Fibroblast of lung (primary cell): Measurements from ENCODE around the gene TENT5A. TPM values are rescaled to one million over a fixed set of nuclear protein-coding genes. Genes with fewer than 3 reads are reported as not detected.

Source experiments
- DNase-seq, 2 donors: peaks; one replicate each; pipeline versions ENCODE4 v3.0.0 to v3.0.0-alpha.2; 2010; ENCODE audit warnings: low read depth in 2 of 2
- H2AFZ ChIP-seq: 2 replicates; pipeline ENCODE4 v1.5.1; 2012; ENCODE audit warnings: low read length, control low read depth, inconsistent platforms
- H3K27ac ChIP-seq: 2 replicates; pipeline ENCODE4 v1.5.1; 2011; ENCODE audit warnings: low read length, control low read depth; ENCODE audit not compliant: insufficient read depth
- H3K27me3 ChIP-seq: 2 replicates; pipeline ENCODE4 v1.5.1; 2011; ENCODE audit warnings: mild to moderate bottlenecking, low read length; ENCODE audit not compliant: control insufficient read depth, insufficient read depth
- H3K36me3 ChIP-seq: 2 replicates; pipeline ENCODE4 v1.5.1; 2011; ENCODE audit warnings: low read length; ENCODE audit not compliant: control insufficient read depth, insufficient read depth
- H3K4me1 ChIP-seq: 2 replicates; pipeline ENCODE4 v1.5.1; 2011; ENCODE audit warnings: low read length; ENCODE audit not compliant: control insufficient read depth, insufficient read depth; ENCODE audit errors: extremely low read depth
- H3K4me2 ChIP-seq: 2 replicates; pipeline ENCODE4 v1.5.1; 2011; ENCODE audit warnings: low read length, control low read depth; ENCODE audit not compliant: insufficient read depth; ENCODE audit errors: extremely low read depth
- H3K4me3 ChIP-seq, 4 experiments: fragments of 200-600 bp in 1 of 4; sonication (generic) in 1 of 4; replicated peaks in 1 of 4; 2 replicates each; pipeline ENCODE4 v1.5.1; 2011 to 2016; ENCODE audit warnings: low read length in 4 of 4, low read depth in 3 of 4, mild to moderate bottlenecking in 3 of 4, control low read depth in 2 of 4, inconsistent platforms in 1 of 4, mixed read lengths in 1 of 4; ENCODE audit not compliant: insufficient read depth in 1 of 4; ENCODE audit errors: control extremely low read depth in 1 of 4
- H3K79me2 ChIP-seq: 2 replicates; pipeline ENCODE4 v1.5.1; 2012; ENCODE audit warnings: mild to moderate bottlenecking, low read length, inconsistent platforms; ENCODE audit not compliant: control insufficient read depth, insufficient read depth
- H3K9ac ChIP-seq: 2 replicates; pipeline ENCODE4 v1.5.1; 2011; ENCODE audit warnings: mild to moderate bottlenecking, low read length, control low read depth; ENCODE audit not compliant: insufficient read depth
- H3K9me3 ChIP-seq: 2 replicates; pipeline ENCODE4 v1.5.1; 2012; ENCODE audit warnings: low read depth, low read length; ENCODE audit not compliant: control insufficient read depth, insufficient read depth
- H4K20me1 ChIP-seq: 2 replicates; pipeline ENCODE4 v1.5.1; 2011; ENCODE audit warnings: low read length; ENCODE audit not compliant: control insufficient read depth, insufficient read depth; ENCODE audit errors: extremely low read depth
- EZH2 ChIP-seq: IDR thresholded peaks from 2 replicates; pipeline ENCODE4 v1.5.1; 2012; ENCODE audit warnings: low read length, control low read depth, mild to moderate bottlenecking; ENCODE audit errors: missing control alignments
- polyA plus RNA-seq, 2 donors: library from polyadenylated mRNA; depleted of rRNA in 1 of 2; stranded (reverse) in 1 of 2; unstranded in 1 of 2; fragments of >200 nt; gene quantifications; 2 replicates each; pipeline ENCODE4 v1.2.1, GENCODE V29; 2011 to 2012; ENCODE audit warnings: missing spikeins in 1 of 2
- total RNA-seq: library from RNA; depleted of rRNA; stranded (reverse); fragments of >200 nt; gene quantifications from 2 replicates; pipeline ENCODE4 v1.2.1, GENCODE V29; 2014
- TF ChIP-seq, protein P1 (sequence below), 2 donors: IDR thresholded peaks in 1 of 2; conservative IDR thresholded peaks in 1 of 2; 1 replicate in 1 of 2; 2 replicates in 1 of 2; pipeline ENCODE4 v1.5.1; 2011 to 2012; ENCODE audit warnings: low read length in 2 of 2, control low read depth in 1 of 2, inconsistent platforms in 1 of 2, low read depth in 1 of 2, mild to moderate bottlenecking in 1 of 2

TENT5A gene
- total and polyA plus RNA-seq, 2 donors (not counting 1 experiment from before 2014, with no cell fraction given), result 8.3 to 24.6 TPM

DNA sequence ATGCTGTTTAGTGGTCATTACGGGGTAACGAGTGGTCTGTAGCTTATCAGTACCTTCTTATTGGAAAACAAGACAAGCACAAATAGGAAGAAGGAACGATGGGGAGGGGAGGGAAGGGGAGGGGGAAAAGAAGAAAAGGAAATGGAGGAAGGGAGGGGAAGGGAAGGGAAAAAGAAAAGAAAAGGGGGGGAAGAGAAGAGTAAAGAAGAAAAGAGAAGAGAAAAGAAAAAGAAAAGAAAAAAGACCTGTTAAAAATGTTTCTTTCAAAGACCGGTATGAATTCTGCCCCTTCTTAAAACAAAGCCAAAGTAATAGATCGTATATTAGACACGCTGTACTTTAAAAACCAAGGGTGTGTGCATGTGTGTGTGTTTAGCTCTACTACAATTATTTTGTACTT is 2.4 kb upstream of the TENT5A start:
- H3K9me3 ChIP-seq, result no peaks in the 10 kb centered on the region
- no peak overlapping the region for H2AFZ ChIP-seq
- no peak overlapping the region for H3K27ac ChIP-seq
- peaks cover 21% of the 10 kb centered on the region for H3K79me2 ChIP-seq
- H3K4me3 ChIP-seq, result no peak overlapping the region
- no peaks in the 10 kb centered on the region for H3K4me1 ChIP-seq
- no peak overlapping the region for H3K4me2 ChIP-seq
- no peak overlapping the region for H3K9ac ChIP-seq
- no peaks in the 10 kb centered on the region for H3K27me3 ChIP-seq
- DNase-seq, result no peak
- H4K20me1 ChIP-seq, result no peaks in the 10 kb centered on the region
- no peaks in the 10 kb centered on the region for H3K36me3 ChIP-seq
- TF ChIP-seq EZH2, result no peak
- TF ChIP-seq, protein P1, sequence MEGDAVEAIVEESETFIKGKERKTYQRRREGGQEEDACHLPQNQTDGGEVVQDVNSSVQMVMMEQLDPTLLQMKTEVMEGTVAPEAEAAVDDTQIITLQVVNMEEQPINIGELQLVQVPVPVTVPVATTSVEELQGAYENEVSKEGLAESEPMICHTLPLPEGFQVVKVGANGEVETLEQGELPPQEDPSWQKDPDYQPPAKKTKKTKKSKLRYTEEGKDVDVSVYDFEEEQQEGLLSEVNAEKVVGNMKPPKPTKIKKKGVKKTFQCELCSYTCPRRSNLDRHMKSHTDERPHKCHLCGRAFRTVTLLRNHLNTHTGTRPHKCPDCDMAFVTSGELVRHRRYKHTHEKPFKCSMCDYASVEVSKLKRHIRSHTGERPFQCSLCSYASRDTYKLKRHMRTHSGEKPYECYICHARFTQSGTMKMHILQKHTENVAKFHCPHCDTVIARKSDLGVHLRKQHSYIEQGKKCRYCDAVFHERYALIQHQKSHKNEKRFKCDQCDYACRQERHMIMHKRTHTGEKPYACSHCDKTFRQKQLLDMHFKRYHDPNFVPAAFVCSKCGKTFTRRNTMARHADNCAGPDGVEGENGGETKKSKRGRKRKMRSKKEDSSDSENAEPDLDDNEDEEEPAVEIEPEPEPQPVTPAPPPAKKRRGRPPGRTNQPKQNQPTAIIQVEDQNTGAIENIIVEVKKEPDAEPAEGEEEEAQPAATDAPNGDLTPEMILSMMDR (conservative IDR thresholded peaks at IDR 0.05 in 1 of 2, IDR thresholded peaks at IDR 0.05 in 1 of 2; ENCODE audit: low read depth in 1 of 2, low read length in 2 of 2), result no peak

GRCh38 chr6:81753711-81754577 is 1.5 kb upstream of the TENT5A start:
- Histone ChIP-seq H3K4me3 (peak overlapping the region; percentile 76 to 90 (median 84)), H2AFZ (peak overlapping the region; percentile 76), H3K9me3 (no peaks in the 10 kb centered on the region), H3K36me3 (no peaks in the 10 kb centered on the region), H3K4me2 (peak overlapping the region; percentile 91), H3K4me1 (no peaks in the 10 kb centered on the region), H4K20me1 (no peaks in the 10 kb centered on the region), H3K9ac (peak overlapping the region; percentile 92), H3K27ac (peak overlapping the region; percentile 96), H3K27me3 (no peaks in the 10 kb centered on the region), H3K79me2 (peaks cover 29% of the 10 kb centered on the region)
- DNase-seq, result peak; percentile 52 to 61
- TF ChIP-seq, protein P1 (conservative IDR thresholded peaks at IDR 0.05 in 1 of 2, IDR thresholded peaks at IDR 0.05 in 1 of 2; ENCODE audit: low read depth in 1 of 2, low read length in 2 of 2), result peak; percentile 61 to 69
- no peak for TF ChIP-seq EZH2

- Histone ChIP-seq H2AFZ (peak overlapping the region; percentile 81), H3K36me3 (no peaks in the 10 kb centered on the region), H3K4me1 (no peaks in the 10 kb centered on the region), H3K9ac (peak overlapping the region; percentile 92), H3K4me3 (peak overlapping the region; percentile 76 to 90 (median 84)), H3K79me2 (peaks cover 30% of the 10 kb centered on the region), H3K4me2 (peak overlapping the region; percentile 91), H3K9me3 (no peaks in the 10 kb centered on the region), H4K20me1 (no peaks in the 10 kb centered on the region), H3K27ac (peak overlapping the region; percentile 96), H3K27me3 (no peaks in the 10 kb centered on the region)
- DNase-seq, result peak; percentile 88 to 92
- TF ChIP-seq EZH2, result no peak
- TF ChIP-seq, protein P1 (conservative IDR thresholded peaks at IDR 0.05 in 1 of 2, IDR thresholded peaks at IDR 0.05 in 1 of 2; ENCODE audit: low read depth in 1 of 2, low read length in 2 of 2), result peak; percentile 20 to 28
Measured at GRCh38 chr6:81752921-81753710, 635 bp upstream of the TENT5A start.
